IMR-90 (cell line): ENCODE data around the gene CLNK.

Source experiments
- CTCF ChIP-seq: conservative IDR thresholded peaks from 2 replicates; pipeline ENCODE4 v1.5.1; 2012; ENCODE audit warnings: mild to moderate bottlenecking, low read depth, low read length, improper control_type of control experiment
- ELK1 ChIP-seq: fragments of 150-350 bp; IDR thresholded peaks from 2 replicates; pipeline ENCODE4 v1.6.1; 2016; ENCODE audit warnings: low read depth, mild to moderate bottlenecking, low read length, moderate library complexity, borderline replicate concordance
- FOS ChIP-seq: fragments of 150-350 bp; IDR thresholded peaks from 2 replicates; pipeline ENCODE4 v1.6.1; 2016; ENCODE audit warnings: low read depth, low read length
- POLR2A ChIP-seq: IDR thresholded peaks from 2 replicates; pipeline ENCODE4 v1.6.1; 2012; ENCODE audit warnings: mild to moderate bottlenecking, low read depth, low read length
- RCOR1 ChIP-seq: IDR thresholded peaks from 2 replicates; pipeline ENCODE4 v1.6.1; 2012; ENCODE audit warnings: mild to moderate bottlenecking, low read length, improper control_type of control experiment; ENCODE audit not compliant: insufficient replicate concordance
- TF ChIP-seq, protein P1 (sequence below): fragments of 150-350 bp; IDR thresholded peaks from 2 replicates; pipeline ENCODE4 v1.6.1; 2017; ENCODE audit warnings: mild to moderate bottlenecking, antibody characterized with exemption, low read length, low read depth

GRCh38 chr4:10606483-10607155 is 77.9 kb downstream of the CLNK start:
- TF ChIP-seq CTCF (no peak), POLR2A (no peak), FOS (no peak), RCOR1 (no peak), ELK1 (no peak)
- TF ChIP-seq, protein P1, sequence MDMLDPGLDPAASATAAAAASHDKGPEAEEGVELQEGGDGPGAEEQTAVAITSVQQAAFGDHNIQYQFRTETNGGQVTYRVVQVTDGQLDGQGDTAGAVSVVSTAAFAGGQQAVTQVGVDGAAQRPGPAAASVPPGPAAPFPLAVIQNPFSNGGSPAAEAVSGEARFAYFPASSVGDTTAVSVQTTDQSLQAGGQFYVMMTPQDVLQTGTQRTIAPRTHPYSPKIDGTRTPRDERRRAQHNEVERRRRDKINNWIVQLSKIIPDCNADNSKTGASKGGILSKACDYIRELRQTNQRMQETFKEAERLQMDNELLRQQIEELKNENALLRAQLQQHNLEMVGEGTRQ: no peak
